ENCODE results near the gene IL18RAP. TPM values are rescaled to one million over a fixed set of nuclear protein-coding genes. Genes with fewer than 3 reads are reported as not detected.

Gene IL18RAP, protein sequence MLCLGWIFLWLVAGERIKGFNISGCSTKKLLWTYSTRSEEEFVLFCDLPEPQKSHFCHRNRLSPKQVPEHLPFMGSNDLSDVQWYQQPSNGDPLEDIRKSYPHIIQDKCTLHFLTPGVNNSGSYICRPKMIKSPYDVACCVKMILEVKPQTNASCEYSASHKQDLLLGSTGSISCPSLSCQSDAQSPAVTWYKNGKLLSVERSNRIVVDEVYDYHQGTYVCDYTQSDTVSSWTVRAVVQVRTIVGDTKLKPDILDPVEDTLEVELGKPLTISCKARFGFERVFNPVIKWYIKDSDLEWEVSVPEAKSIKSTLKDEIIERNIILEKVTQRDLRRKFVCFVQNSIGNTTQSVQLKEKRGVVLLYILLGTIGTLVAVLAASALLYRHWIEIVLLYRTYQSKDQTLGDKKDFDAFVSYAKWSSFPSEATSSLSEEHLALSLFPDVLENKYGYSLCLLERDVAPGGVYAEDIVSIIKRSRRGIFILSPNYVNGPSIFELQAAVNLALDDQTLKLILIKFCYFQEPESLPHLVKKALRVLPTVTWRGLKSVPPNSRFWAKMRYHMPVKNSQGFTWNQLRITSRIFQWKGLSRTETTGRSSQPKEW
- 1.2 and 2.5 TPM in 2 replicates for total RNA-seq (ENCODE audit: low replicate concordance)
- long read RNA-seq, partial matches to known transcripts = 6 of 10 reads
- long read RNA-seq, other reads (novel, unspliced or antisense) = 4 of 10 reads

GRCh38 chr2:102422910-102423309, at the start of gene IL18RAP:
IL18RAP (plus strand) TSS chr2:102423160; CDS start chr2:102423278, 118 bp downstream.
- Mint-ChIP-seq H3K27ac (no peak within 1 kb of the TSS), H3K9me3 (no peaks in the 10 kb centered on the region), H3K27me3 (peaks cover 29% of the 10 kb centered on the region), H3K4me1 (ENCODE audit: unreplicated experiment) (no peaks in the 10 kb centered on the region), H3K4me3 (no peak within 1 kb of the TSS), H3K36me3 (no peaks in the 10 kb centered on the region)
- no peak for TF ChIP-seq CTCF (conservative IDR thresholded peaks at IDR 0.05)
- no peak for DNase-seq (ENCODE audit: extremely low spot score, unreplicated experiment)

DNA sequence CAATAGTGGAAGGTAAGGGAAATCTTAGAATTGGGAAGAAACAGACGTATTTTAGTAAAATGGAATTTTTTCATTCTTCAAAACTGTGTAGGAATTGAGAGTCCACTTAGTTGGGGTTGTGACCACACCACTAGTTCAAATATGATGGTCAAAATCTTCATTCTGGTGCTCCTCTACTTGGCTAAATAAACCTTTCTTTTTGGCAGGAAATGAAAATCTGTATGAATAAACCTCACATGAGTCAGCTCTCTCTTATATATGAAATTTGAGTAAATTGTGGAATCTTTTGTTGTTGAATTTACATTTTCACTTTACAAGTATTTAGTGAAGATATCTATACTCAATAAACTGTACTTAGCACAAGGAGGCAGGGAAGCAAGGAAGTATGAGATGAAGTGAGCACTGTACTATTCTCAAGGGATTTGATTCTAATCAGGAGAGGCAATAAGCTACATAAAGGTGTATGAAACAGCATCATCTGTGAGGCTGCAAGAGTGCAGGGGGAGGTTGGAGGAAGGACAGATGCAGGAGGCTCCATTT, 46.8 kb upstream of the IL18RAP start:
- H3K27ac Mint-ChIP-seq = no peak overlapping the region
- H3K27me3 Mint-ChIP-seq = peaks cover 14% of the 10 kb centered on the region
- H3K4me1 Mint-ChIP-seq (ENCODE audit: unreplicated experiment) = no peaks in the 10 kb centered on the region
- H3K36me3 Mint-ChIP-seq = no peaks in the 10 kb centered on the region
- no peak for DNase-seq (ENCODE audit: extremely low spot score, unreplicated experiment)
- no peaks in the 10 kb centered on the region for H3K9me3 Mint-ChIP-seq
- no peak overlapping the region for H3K4me3 Mint-ChIP-seq
- no peak for TF ChIP-seq CTCF (conservative IDR thresholded peaks at IDR 0.05)

GRCh38 chr2:102383722-102384121, 39.2 kb upstream of the IL18RAP start:
- no peak for TF ChIP-seq CTCF (conservative IDR thresholded peaks at IDR 0.05)
- DNase-seq (ENCODE audit: extremely low spot score, unreplicated experiment) = no peak
- H3K36me3 Mint-ChIP-seq = no peaks in the 10 kb centered on the region
- H3K27ac Mint-ChIP-seq = no peak overlapping the region
- H3K4me3 Mint-ChIP-seq = no peak overlapping the region
- H3K4me1 Mint-ChIP-seq (ENCODE audit: unreplicated experiment) = no peaks in the 10 kb centered on the region
- peaks cover 12% of the 10 kb centered on the region for H3K9me3 Mint-ChIP-seq
- peaks cover 4% of the 10 kb centered on the region for H3K27me3 Mint-ChIP-seq

- no peak for DNase-seq (ENCODE audit: extremely low spot score, unreplicated experiment)
- Mint-ChIP-seq H3K4me1 (ENCODE audit: unreplicated experiment) (no peaks in the 10 kb centered on the region), H3K36me3 (no peaks in the 10 kb centered on the region), H3K27ac (no peak overlapping the region), H3K27me3 (peaks cover 1% of the 10 kb centered on the region), H3K9me3 (peaks cover 12% of the 10 kb centered on the region), H3K4me3 (no peak overlapping the region)
- no peak for TF ChIP-seq CTCF (conservative IDR thresholded peaks at IDR 0.05)
Measured at GRCh38 chr2:102385522-102385921, 37.4 kb upstream of the IL18RAP start.

- H3K27me3 Mint-ChIP-seq = no peaks in the 10 kb centered on the region
- no peak overlapping the region for H3K27ac Mint-ChIP-seq
- no peak for TF ChIP-seq CTCF (conservative IDR thresholded peaks at IDR 0.05)
- H3K9me3 Mint-ChIP-seq = peaks cover 12% of the 10 kb centered on the region
- no peak for DNase-seq (ENCODE audit: extremely low spot score, unreplicated experiment)
- H3K36me3 Mint-ChIP-seq = no peaks in the 10 kb centered on the region
- H3K4me1 Mint-ChIP-seq (ENCODE audit: unreplicated experiment) = no peaks in the 10 kb centered on the region
- no peak overlapping the region for H3K4me3 Mint-ChIP-seq
Measured at GRCh38 chr2:102386004-102386403, 37.0 kb upstream of the IL18RAP start.

All from type B pancreatic cell (in vitro differentiated cells).